DMS153 treated with DMSO at 0.1 percent for 48 hours (cell line): Measurements from ENCODE around the gene NPFFR1.

Experiments used
- DNase-seq: peaks from one replicate; lab custom pipeline; 2025; ENCODE audit not compliant: unreplicated experiment; lab: John Stamatoyannopoulos, UW

NPFFR1 gene

GRCh38 chr10:70289739-70290138 is 5.9 kb upstream of the NPFFR1 start:
- no peak for DNase-seq

- DNase-seq, result no peak
Observed at GRCh38 chr10:70286616-70287015, 2.8 kb upstream of the NPFFR1 start.

GRCh38 chr10:70285476-70285831 is 1.6 kb upstream of the NPFFR1 start:
- DNase-seq, result no peak

- DNase-seq, result no peak
Observed at GRCh38 chr10:70284542-70285475, 1.0 kb upstream of the NPFFR1 start.

- DNase-seq, result no peak
Observed at GRCh38 chr10:70283071-70283444, 746 bp downstream of the NPFFR1 start.

GRCh38 chr10:70281609-70282008 is 2.2 kb downstream of the NPFFR1 start:
- no peak for DNase-seq

GRCh38 chr10:70280099-70280498 is 3.7 kb downstream of the NPFFR1 start:
- DNase-seq, result no peak

- DNase-seq, result no peak
Observed at GRCh38 chr10:70277396-70278030, 6.3 kb downstream of the NPFFR1 start.

- DNase-seq, result no peak
Observed at GRCh38 chr10:70274643-70275042, 9.2 kb downstream of the NPFFR1 start.

GRCh38 chr10:70272925-70273316 is 10.9 kb downstream of the NPFFR1 start:
- DNase-seq, result no peak

- no peak for DNase-seq
Observed at GRCh38 chr10:70271996-70272924, 11.5 kb downstream of the NPFFR1 start.

- DNase-seq, result no peak
Observed at GRCh38 chr10:70270952-70271351, 12.9 kb downstream of the NPFFR1 start.

- DNase-seq, result no peak
Observed at GRCh38 chr10:70269741-70270140, 14.1 kb downstream of the NPFFR1 start.

GRCh38 chr10:70268376-70268775 is 15.4 kb downstream of the NPFFR1 start:
- DNase-seq, result no peak

GRCh38 chr10:70267161-70267933 is 16.5 kb downstream of the NPFFR1 start:
- no peak for DNase-seq

GRCh38 chr10:70266701-70267100 is 17.1 kb downstream of the NPFFR1 start:
- no peak for DNase-seq

GRCh38 chr10:70266056-70266455 is 17.7 kb downstream of the NPFFR1 start:
- no peak for DNase-seq

- no peak for DNase-seq
Observed at GRCh38 chr10:70265032-70265689, 18.6 kb downstream of the NPFFR1 start.

GRCh38 chr10:70260734-70261133 is 23.1 kb downstream of the NPFFR1 start:
- DNase-seq, result no peak

- no peak for DNase-seq
Observed at GRCh38 chr10:70260259-70260658, 23.5 kb downstream of the NPFFR1 start.
